Neural progenitor cell (in vitro differentiated cells): Measurements from ENCODE around the gene ADRB2. TPM values are rescaled to one million over a fixed set of nuclear protein-coding genes. Genes with fewer than 3 reads are reported as not detected.

ENCODE experiments used
- DNase-seq: peaks from one replicate; pipeline ENCODE4 v3.0.0-alpha.2; 2016; ENCODE audit warnings: low spot score
- H2AFZ ChIP-seq: fragments of 200-600 bp; sonication (generic); replicated peaks from 2 replicates; pipeline ENCODE4 v1.6.1; 2016; ENCODE audit warnings: antibody characterized with exemption
- H3F3A ChIP-seq: fragments of 200-600 bp; sonication (generic); 2 replicates; pipeline ENCODE4 v1.6.1; 2016; ENCODE audit warnings: antibody characterized with exemption, low read depth
- H3K27ac ChIP-seq: fragments of 200-600 bp; sonication (generic); 2 replicates; pipeline ENCODE4 v1.5.1; 2016; ENCODE audit warnings: mild to moderate bottlenecking
- H3K27me3 ChIP-seq: fragments of 200-600 bp; sonication (generic); 2 replicates; pipeline ENCODE4 v1.6.1; 2016; ENCODE audit warnings: mild to moderate bottlenecking, moderate library complexity
- H3K36me3 ChIP-seq: fragments of 200-600 bp; sonication (generic); 2 replicates; pipeline ENCODE4 v1.5.1; 2016
- H3K4me1 ChIP-seq: fragments of 200-600 bp; sonication (generic); 2 replicates; pipeline ENCODE4 v1.6.1; 2016; ENCODE audit warnings: mixed run types
- H3K4me2 ChIP-seq: fragments of 200-600 bp; sonication (generic); 2 replicates; pipeline ENCODE4 v1.6.1; 2016
- H3K4me3 ChIP-seq: fragments of 200-600 bp; sonication (generic); 2 replicates; pipeline ENCODE4 v1.5.1; 2016
- H3K79me2 ChIP-seq: fragments of 200-600 bp; sonication (generic); 2 replicates; pipeline ENCODE4 v1.6.1; 2016; ENCODE audit warnings: low read depth
- H3K9ac ChIP-seq: fragments of 200-600 bp; sonication (generic); 2 replicates; pipeline ENCODE4 v1.6.1; 2016
- H3K9me3 ChIP-seq: fragments of 200-600 bp; sonication (generic); 2 replicates; pipeline ENCODE4 v1.5.1; 2016; ENCODE audit warnings: low read depth
- H4K20me1 ChIP-seq: fragments of 200-600 bp; sonication (generic); 2 replicates; pipeline ENCODE4 v1.6.1; 2016; ENCODE audit warnings: low read depth
- H3K27ac Mint-ChIP-seq: 3 replicates; pipeline ENCODE4 v1.8.0; 2021; ENCODE audit warnings: mixed read lengths
- H3K27me3 Mint-ChIP-seq: 2 replicates; pipeline ENCODE4 v1.8.0; 2022; ENCODE audit warnings: low read depth, mild to moderate bottlenecking, inconsistent platforms, moderate library complexity, mixed read lengths; ENCODE audit not compliant: insufficient read depth
- H3K36me3 Mint-ChIP-seq: 3 replicates; pipeline ENCODE4 v1.8.0; 2021; ENCODE audit warnings: mixed read lengths
- H3K4me1 Mint-ChIP-seq: 3 replicates; pipeline ENCODE4 v1.8.0; 2021; ENCODE audit warnings: mixed read lengths
- H3K4me3 Mint-ChIP-seq: 3 replicates; pipeline ENCODE4 v1.8.0; 2021; ENCODE audit warnings: mild to moderate bottlenecking, moderate library complexity, mixed read lengths
- H3K9me3 Mint-ChIP-seq: 3 replicates; pipeline ENCODE4 v1.8.0; 2020; ENCODE audit warnings: mixed read lengths
- EZH2 ChIP-seq: fragments of 200-600 bp; sonication (generic); IDR thresholded peaks from 2 replicates; pipeline ENCODE4 v1.6.1; 2017; ENCODE audit warnings: antibody characterized with exemption, mild to moderate bottlenecking, moderate library complexity
- EZH2phosphoT487 ChIP-seq: fragments of 200-600 bp; sonication (generic); IDR thresholded peaks from 2 replicates; pipeline ENCODE4 v1.6.1; 2017; ENCODE audit warnings: antibody characterized with exemption
- total RNA-seq: library from RNA; depleted of rRNA; stranded (reverse); fragments of >200 nt; gene quantifications from 2 replicates; pipeline ENCODE4 v1.2.3, GENCODE V29; 2015; ENCODE audit warnings: low replicate concordance
- TF ChIP-seq, protein P1 (sequence below): fragments of 200-600 bp; sonication (generic); IDR thresholded peaks from 2 replicates; pipeline ENCODE4 v1.5.1; 2017; ENCODE audit warnings: antibody characterized with exemption, mild to moderate bottlenecking

ADRB2 gene
- total RNA-seq, 1 donor from 2014 or later: 0.32 TPM

DNA sequence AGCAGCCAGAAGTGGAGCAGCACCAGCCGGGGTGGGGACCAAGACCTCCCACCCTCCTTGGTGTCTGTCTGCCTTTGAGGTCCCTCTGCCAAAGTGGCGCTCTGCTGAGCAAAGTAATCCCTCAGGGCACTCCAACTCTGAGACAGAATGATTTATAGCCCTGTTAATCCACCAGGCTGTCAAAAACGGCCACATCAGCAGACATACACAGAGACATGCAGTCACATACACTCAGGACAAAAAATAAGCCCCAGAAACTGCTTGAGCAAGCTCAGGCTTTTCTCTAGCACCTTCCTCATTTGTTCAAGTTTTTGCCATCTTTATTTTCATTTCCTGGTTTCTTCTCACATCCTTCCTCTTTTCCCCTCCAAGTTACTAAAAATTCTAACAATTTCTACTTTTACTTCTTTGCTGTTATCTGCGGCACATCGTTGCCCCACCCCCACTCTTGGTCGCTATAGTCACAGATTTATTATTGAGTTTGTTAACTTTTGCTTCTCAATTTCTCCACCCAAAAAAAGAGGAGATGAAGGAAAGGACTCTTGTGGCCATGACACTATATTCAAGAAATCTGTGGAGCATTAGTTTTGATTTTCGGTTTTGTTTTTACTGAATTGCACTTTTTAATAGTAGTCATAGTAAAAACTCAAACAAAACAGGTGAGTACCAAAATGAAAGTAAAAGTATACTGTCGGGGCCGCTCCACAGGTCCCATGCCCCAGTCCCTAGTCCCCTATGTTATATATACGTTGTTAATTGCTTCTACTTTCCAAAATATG, 17.4 kb upstream of the ADRB2 start:
- Histone ChIP-seq H3K4me1 (no peaks in the 10 kb centered on the region), H3K9me3 (no peaks in the 10 kb centered on the region), H3K4me2 (no peak overlapping the region), H2AFZ (no peak overlapping the region), H3K4me3 (no peak overlapping the region), H3K27me3 (no peaks in the 10 kb centered on the region), H4K20me1 (no peaks in the 10 kb centered on the region), H3F3A (no peaks in the 10 kb centered on the region), H3K36me3 (no peaks in the 10 kb centered on the region), H3K9ac (no peak overlapping the region), H3K27ac (no peak overlapping the region), H3K79me2 (no peaks in the 10 kb centered on the region)
- Mint-ChIP-seq H3K4me1 (peaks cover 21% of the 10 kb centered on the region), H3K27me3 (peaks cover 3% of the 10 kb centered on the region), H3K36me3 (no peaks in the 10 kb centered on the region), H3K27ac (no peak overlapping the region), H3K9me3 (no peaks in the 10 kb centered on the region), H3K4me3 (no peak overlapping the region)
- TF ChIP-seq EZH2 (no peak), EZH2phosphoT487 (no peak)
- TF ChIP-seq, protein P1, sequence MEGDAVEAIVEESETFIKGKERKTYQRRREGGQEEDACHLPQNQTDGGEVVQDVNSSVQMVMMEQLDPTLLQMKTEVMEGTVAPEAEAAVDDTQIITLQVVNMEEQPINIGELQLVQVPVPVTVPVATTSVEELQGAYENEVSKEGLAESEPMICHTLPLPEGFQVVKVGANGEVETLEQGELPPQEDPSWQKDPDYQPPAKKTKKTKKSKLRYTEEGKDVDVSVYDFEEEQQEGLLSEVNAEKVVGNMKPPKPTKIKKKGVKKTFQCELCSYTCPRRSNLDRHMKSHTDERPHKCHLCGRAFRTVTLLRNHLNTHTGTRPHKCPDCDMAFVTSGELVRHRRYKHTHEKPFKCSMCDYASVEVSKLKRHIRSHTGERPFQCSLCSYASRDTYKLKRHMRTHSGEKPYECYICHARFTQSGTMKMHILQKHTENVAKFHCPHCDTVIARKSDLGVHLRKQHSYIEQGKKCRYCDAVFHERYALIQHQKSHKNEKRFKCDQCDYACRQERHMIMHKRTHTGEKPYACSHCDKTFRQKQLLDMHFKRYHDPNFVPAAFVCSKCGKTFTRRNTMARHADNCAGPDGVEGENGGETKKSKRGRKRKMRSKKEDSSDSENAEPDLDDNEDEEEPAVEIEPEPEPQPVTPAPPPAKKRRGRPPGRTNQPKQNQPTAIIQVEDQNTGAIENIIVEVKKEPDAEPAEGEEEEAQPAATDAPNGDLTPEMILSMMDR: no peak
- DNase-seq: no peak

DNA sequence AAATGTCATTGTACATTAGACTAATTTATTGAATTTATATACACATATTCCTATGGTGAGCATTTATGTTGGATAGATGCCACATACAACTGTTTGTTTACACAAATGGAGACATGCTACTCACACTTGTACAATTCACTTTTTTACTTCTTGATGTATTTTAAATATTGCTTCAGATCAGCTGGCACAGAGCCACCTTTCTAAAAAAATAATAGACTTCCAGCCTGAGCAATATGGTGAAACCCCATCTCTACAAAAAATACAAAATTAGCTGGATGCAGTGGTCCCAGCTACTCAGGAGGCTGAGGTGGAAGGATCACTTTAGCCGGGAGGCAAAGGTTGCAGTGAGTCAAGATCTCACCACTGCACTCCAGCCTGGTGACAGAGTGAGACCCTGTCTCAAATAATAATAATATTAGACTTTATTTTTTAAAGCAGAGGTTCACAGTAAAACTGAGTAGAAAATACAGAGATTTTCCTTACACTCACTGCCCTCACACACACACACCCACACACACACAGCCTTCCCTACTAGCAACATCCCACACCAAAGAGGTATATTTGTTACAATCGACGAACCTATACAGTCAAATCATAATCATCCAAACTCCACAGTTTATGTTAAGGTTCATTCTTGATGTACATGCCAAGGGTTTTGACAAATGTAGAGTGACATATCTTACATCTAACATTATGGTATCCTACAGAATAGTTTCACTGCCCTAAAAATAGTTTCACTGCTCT, 16.5 kb upstream of the ADRB2 start:
- Histone ChIP-seq H3K4me2 (no peak overlapping the region), H3K27me3 (no peaks in the 10 kb centered on the region), H3F3A (no peaks in the 10 kb centered on the region), H3K4me1 (no peaks in the 10 kb centered on the region), H2AFZ (no peak overlapping the region), H3K9ac (no peak overlapping the region), H3K27ac (no peak overlapping the region), H3K9me3 (no peaks in the 10 kb centered on the region), H3K79me2 (no peaks in the 10 kb centered on the region), H3K4me3 (no peak overlapping the region), H3K36me3 (no peaks in the 10 kb centered on the region), H4K20me1 (no peaks in the 10 kb centered on the region)
- DNase-seq: no peak
- TF ChIP-seq EZH2phosphoT487 (no peak), EZH2 (no peak)
- TF ChIP-seq, protein P1: no peak
- no peak overlapping the region for H3K27ac Mint-ChIP-seq
- peaks cover 3% of the 10 kb centered on the region for H3K27me3 Mint-ChIP-seq
- no peak overlapping the region for H3K4me3 Mint-ChIP-seq
- peaks cover 21% of the 10 kb centered on the region for H3K4me1 Mint-ChIP-seq
- no peaks in the 10 kb centered on the region for H3K9me3 Mint-ChIP-seq
- H3K36me3 Mint-ChIP-seq: no peaks in the 10 kb centered on the region

DNA sequence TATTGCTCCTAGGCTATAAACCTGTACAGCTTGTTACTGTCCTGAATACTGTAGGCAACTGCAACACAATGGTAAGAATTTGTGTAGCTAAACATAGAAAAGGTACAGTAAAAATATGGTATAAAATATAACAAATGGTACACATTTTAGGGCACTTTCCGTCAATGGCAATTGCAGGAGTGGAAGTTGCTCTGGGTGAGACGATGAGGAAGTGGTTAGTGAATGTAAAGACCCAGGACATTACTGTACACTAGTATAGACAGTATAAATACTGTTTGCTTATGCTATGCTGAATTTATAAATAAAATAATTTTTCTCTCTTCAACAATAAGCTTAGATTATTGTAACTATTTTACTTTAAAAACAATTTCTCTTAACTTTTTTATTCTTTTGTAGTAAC, 15.6 kb upstream of the ADRB2 start:
- no peak for DNase-seq
- Mint-ChIP-seq H3K27me3 (peaks cover 3% of the 10 kb centered on the region), H3K36me3 (no peaks in the 10 kb centered on the region), H3K27ac (no peak overlapping the region), H3K9me3 (no peaks in the 10 kb centered on the region), H3K4me3 (no peak overlapping the region), H3K4me1 (peaks cover 13% of the 10 kb centered on the region)
- no peaks in the 10 kb centered on the region for H3K36me3 ChIP-seq
- H3K9me3 ChIP-seq: no peaks in the 10 kb centered on the region
- no peak overlapping the region for H3K4me2 ChIP-seq
- TF ChIP-seq, protein P1: no peak
- no peak for TF ChIP-seq EZH2phosphoT487
- no peak for TF ChIP-seq EZH2
- no peak overlapping the region for H3K9ac ChIP-seq
- H3K79me2 ChIP-seq: no peaks in the 10 kb centered on the region
- H3K27me3 ChIP-seq: no peaks in the 10 kb centered on the region
- no peak overlapping the region for H2AFZ ChIP-seq
- H3F3A ChIP-seq: no peaks in the 10 kb centered on the region
- no peak overlapping the region for H3K27ac ChIP-seq
- no peaks in the 10 kb centered on the region for H3K4me1 ChIP-seq
- no peaks in the 10 kb centered on the region for H4K20me1 ChIP-seq
- no peak overlapping the region for H3K4me3 ChIP-seq
